ENCODE data around the gene ANO10. TPM values are rescaled to one million over a fixed set of nuclear protein-coding genes. Genes with fewer than 3 reads are reported as not detected.
"Not testable (repeated sequence)": the region's sequence is repeated elsewhere in the genome, so short reads cannot be mapped to it uniquely, and the experiment has no call there.

The ANO10 gene
- total RNA-seq, 2 experiments from 2014 or later, result 9.5 to 12.9 TPM

- no peak for DNase-seq
- Mint-ChIP-seq H3K4me1 (ENCODE audit: low read depth) (peaks cover 2% of the 10 kb centered on the region), H3K27me3 (ENCODE audit: low read depth) (no peaks in the 10 kb centered on the region), H3K27ac (no peak overlapping the region), H3K9me3 (ENCODE audit: insufficient read depth) (no peaks in the 10 kb centered on the region), H3K4me3 (no peak overlapping the region), H3K36me3 (ENCODE audit: low read depth) (peaks cover 3% of the 10 kb centered on the region)
- CTCF ChIA-PET, result no interaction called here
- POLR2A ChIA-PET, result no interaction called here
- no peak for ATAC-seq
Measured at GRCh38 chr3:43363621-43364266, 258.1 kb downstream of the ANO10 start.

GRCh38 chr3:43362961-43363360, 258.9 kb downstream of the ANO10 start:
- ChIA-PET CTCF (no interaction called here), POLR2A (no interaction called here)
- ATAC-seq (no peak), DNase-seq (no peak)
- Mint-ChIP-seq H3K9me3 (ENCODE audit: insufficient read depth) (peaks cover 5% of the 10 kb centered on the region), H3K27me3 (ENCODE audit: low read depth) (no peaks in the 10 kb centered on the region), H3K36me3 (ENCODE audit: low read depth) (peaks cover 3% of the 10 kb centered on the region), H3K4me3 (no peak overlapping the region), H3K27ac (no peak overlapping the region), H3K4me1 (ENCODE audit: low read depth) (peaks cover 2% of the 10 kb centered on the region)

- no peak overlapping the region for H3K27ac Mint-ChIP-seq
- no peaks in the 10 kb centered on the region for H3K27me3 Mint-ChIP-seq (ENCODE audit: low read depth)
- DNase-seq (no peak), ATAC-seq (no peak)
- H3K4me3 Mint-ChIP-seq, result no peak overlapping the region
- ChIA-PET POLR2A (no interaction called here), CTCF (no interaction called here)
- H3K36me3 Mint-ChIP-seq (ENCODE audit: low read depth), result peaks cover 9% of the 10 kb centered on the region
- peaks cover 11% of the 10 kb centered on the region for H3K9me3 Mint-ChIP-seq (ENCODE audit: insufficient read depth)
- peaks cover 2% of the 10 kb centered on the region for H3K4me1 Mint-ChIP-seq (ENCODE audit: low read depth)
Measured at GRCh38 chr3:43362183-43362582, 259.6 kb downstream of the ANO10 start.

GRCh38 chr3:43361077-43361476, 260.7 kb downstream of the ANO10 start:
- ATAC-seq, result no peak
- CTCF ChIA-PET, result no interaction called here

GRCh38 chr3:43356033-43356432, 265.8 kb downstream of the ANO10 start:
- ChIA-PET CTCF (interaction anchor here (1.0 to 1.9 kb wide), 4 partner anchors 9 to 147 kb away, joined by 3 to 5 read pairs (median 4); no protein-coding TSS in a partner anchor), POLR2A (interaction anchor here (1.2 to 1.7 kb wide), 2 partner anchors 17 to 33 kb away, joined by 3 to 4 read pairs; no protein-coding TSS in a partner anchor)
- not testable (repeated sequence) for H3K4me1 Mint-ChIP-seq (ENCODE audit: low read depth); H3K4me3 Mint-ChIP-seq; ATAC-seq; H3K27me3 Mint-ChIP-seq (ENCODE audit: low read depth); DNase-seq
- peaks cover 59% of the 10 kb centered on the region for H3K9me3 Mint-ChIP-seq (ENCODE audit: insufficient read depth)
- H3K36me3 Mint-ChIP-seq (ENCODE audit: low read depth), result peaks cover 58% of the 10 kb centered on the region
- peak overlapping the region; percentile 17 for H3K27ac Mint-ChIP-seq

More at GRCh38 chr3:43361077-43361476, 260.7 kb downstream of the ANO10 start:
- H3K27me3 Mint-ChIP-seq (ENCODE audit: low read depth), result no peaks in the 10 kb centered on the region
- peaks cover 13% of the 10 kb centered on the region for H3K36me3 Mint-ChIP-seq (ENCODE audit: low read depth)
- peaks cover 2% of the 10 kb centered on the region for H3K4me1 Mint-ChIP-seq (ENCODE audit: low read depth)
- POLR2A ChIA-PET, result interaction anchor here (0.6 kb wide), 2 partner anchors 69 to 333 kb away, joined by 3 read pairs; no protein-coding TSS in a partner anchor
- peaks cover 14% of the 10 kb centered on the region for H3K9me3 Mint-ChIP-seq (ENCODE audit: insufficient read depth)
- DNase-seq, result no peak
- H3K27ac Mint-ChIP-seq, result no peak overlapping the region
- no peak overlapping the region for H3K4me3 Mint-ChIP-seq

GRCh38 chr3:43353923-43354670, 267.7 kb downstream of the ANO10 start:
- Mint-ChIP-seq H3K4me3 (no peak overlapping the region), H3K27ac (no peak overlapping the region), H3K9me3 (ENCODE audit: insufficient read depth) (peaks cover 62% of the 10 kb centered on the region), H3K36me3 (ENCODE audit: low read depth) (peaks cover 78% of the 10 kb centered on the region), H3K27me3 (ENCODE audit: low read depth) (no peaks in the 10 kb centered on the region), H3K4me1 (ENCODE audit: low read depth) (peaks cover 14% of the 10 kb centered on the region)
- ATAC-seq (no peak), DNase-seq (no peak)
- ChIA-PET CTCF (no interaction called here), POLR2A (interaction anchor here (1.4 kb wide), 1 partner anchor 58 kb away, joined by 3 read pairs; no protein-coding TSS in a partner anchor)

- H3K4me3 Mint-ChIP-seq, result no peak overlapping the region
- H3K27me3 Mint-ChIP-seq (ENCODE audit: low read depth), result no peaks in the 10 kb centered on the region
- peaks cover 85% of the 10 kb centered on the region for H3K36me3 Mint-ChIP-seq (ENCODE audit: low read depth)
- no peak overlapping the region for H3K27ac Mint-ChIP-seq
- no peak for ATAC-seq
- CTCF ChIA-PET, result interaction anchor here (0.7 to 1.3 kb wide), 2 partner anchors 24 to 62 kb away, joined by 3 read pairs; no protein-coding TSS in a partner anchor
- peaks cover 60% of the 10 kb centered on the region for H3K9me3 Mint-ChIP-seq (ENCODE audit: insufficient read depth)
- no peak for DNase-seq
- H3K4me1 Mint-ChIP-seq (ENCODE audit: low read depth), result peaks cover 22% of the 10 kb centered on the region
- POLR2A ChIA-PET, result interaction anchor here (1.4 kb wide), 1 partner anchor 57 kb away, joined by 3 read pairs; no protein-coding TSS in a partner anchor
Measured at GRCh38 chr3:43353393-43353792, 268.4 kb downstream of the ANO10 start.

- no peak for ATAC-seq
- DNase-seq, result no peak
- CTCF ChIA-PET, result interaction anchor here (1.8 kb wide), 1 partner anchor 29 kb away, joined by 9 read pairs; no protein-coding TSS in a partner anchor
- Mint-ChIP-seq H3K27ac (no peak overlapping the region), H3K27me3 (ENCODE audit: low read depth) (no peaks in the 10 kb centered on the region), H3K9me3 (ENCODE audit: insufficient read depth) (peaks cover 38% of the 10 kb centered on the region), H3K4me1 (ENCODE audit: low read depth) (peaks cover 57% of the 10 kb centered on the region), H3K36me3 (ENCODE audit: low read depth) (peaks cover 94% of the 10 kb centered on the region), H3K4me3 (no peak overlapping the region)
- POLR2A ChIA-PET, result no interaction called here
Measured at GRCh38 chr3:43349716-43350115, 272.1 kb downstream of the ANO10 start.

GRCh38 chr3:43348852-43349574, 272.8 kb downstream of the ANO10 start:
- no peak for DNase-seq
- Mint-ChIP-seq H3K36me3 (ENCODE audit: low read depth) (peaks cover 94% of the 10 kb centered on the region), H3K27ac (peak overlapping the region; percentile 81), H3K4me1 (ENCODE audit: low read depth) (peaks cover 63% of the 10 kb centered on the region), H3K9me3 (ENCODE audit: insufficient read depth) (peaks cover 31% of the 10 kb centered on the region), H3K4me3 (no peak overlapping the region), H3K27me3 (ENCODE audit: low read depth) (no peaks in the 10 kb centered on the region)
- CTCF ChIA-PET, result interaction anchor here (1.8 kb wide), 1 partner anchor 29 kb away, joined by 9 read pairs; no protein-coding TSS in a partner anchor
- no peak for ATAC-seq
- POLR2A ChIA-PET, result interaction anchor here (1.4 kb wide), 1 partner anchor 186 kb away, joined by 6 read pairs; no protein-coding TSS in a partner anchor

- Mint-ChIP-seq H3K4me1 (ENCODE audit: low read depth) (peaks cover 70% of the 10 kb centered on the region), H3K36me3 (ENCODE audit: low read depth) (peaks cover 94% of the 10 kb centered on the region), H3K27me3 (ENCODE audit: low read depth) (no peaks in the 10 kb centered on the region), H3K9me3 (ENCODE audit: insufficient read depth) (peaks cover 26% of the 10 kb centered on the region), H3K27ac (peak overlapping the region; percentile 97), H3K4me3 (peak overlapping the region; percentile 6)
- POLR2A ChIA-PET, result interaction anchor here (1.4 to 4.1 kb wide), 2 partner anchors 52 to 186 kb away, joined by 6 to 29 read pairs; no protein-coding TSS in a partner anchor
- CTCF ChIA-PET, result interaction anchor here (1.5 to 4.5 kb wide), 4 partner anchors 10 to 155 kb away, joined by 3 to 25 read pairs (median 7); no protein-coding TSS in a partner anchor
- no peak for DNase-seq
- ATAC-seq, result no peak
Measured at GRCh38 chr3:43348350-43348749, 273.5 kb downstream of the ANO10 start.

GRCh38 chr3:43347774-43348173, 274.0 kb downstream of the ANO10 start:
- H3K27me3 Mint-ChIP-seq (ENCODE audit: low read depth), result no peaks in the 10 kb centered on the region
- peaks cover 21% of the 10 kb centered on the region for H3K9me3 Mint-ChIP-seq (ENCODE audit: insufficient read depth)
- POLR2A ChIA-PET, result interaction anchor here (0.9 to 4.1 kb wide), 7 partner anchors 27 to 185 kb away, joined by 3 to 29 read pairs (median 3); partner anchors contain the start of gene SNRK
- peaks cover 76% of the 10 kb centered on the region for H3K4me1 Mint-ChIP-seq (ENCODE audit: low read depth)
- peak overlapping the region; percentile 97 for H3K27ac Mint-ChIP-seq
- ATAC-seq, result no peak
- peaks cover 95% of the 10 kb centered on the region for H3K36me3 Mint-ChIP-seq (ENCODE audit: low read depth)
- DNase-seq, result no peak
- peak overlapping the region; percentile 73 for H3K4me3 Mint-ChIP-seq
- CTCF ChIA-PET, result interaction anchor here (1.1 to 4.5 kb wide), 8 partner anchors 9 to 185 kb away, joined by 3 to 28 read pairs (median 7); no protein-coding TSS in a partner anchor

All from activated CD8-positive, alpha-beta T cell treated with anti-CD3 and anti-CD28 coated beads, Interleukin-2, amount 10 ng/mL, durations not matched to agents 7 days and 5 days (primary cell).